ENCODE results near the gene ITGA6.

DNA sequence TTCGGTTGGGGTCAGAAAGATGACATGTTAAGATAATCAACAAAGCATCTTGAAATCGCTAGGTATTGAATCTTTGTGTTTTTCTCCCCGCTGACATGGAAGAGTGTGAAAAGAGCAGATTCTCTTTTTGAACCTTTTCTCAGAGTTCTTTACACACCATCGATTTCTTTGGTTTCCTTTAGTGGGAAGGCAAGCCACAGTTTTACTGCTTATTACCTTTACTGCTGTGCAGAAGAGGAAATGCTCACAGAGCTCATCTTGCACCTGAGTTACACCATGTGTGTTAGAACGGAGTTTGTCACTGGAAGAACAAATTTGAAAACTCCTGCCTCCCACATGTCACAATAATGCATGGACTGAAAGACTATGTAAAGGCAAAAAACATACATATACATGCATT, 83.2 kb downstream of the ITGA6 start:
- TF ChIP-seq, protein P1, sequence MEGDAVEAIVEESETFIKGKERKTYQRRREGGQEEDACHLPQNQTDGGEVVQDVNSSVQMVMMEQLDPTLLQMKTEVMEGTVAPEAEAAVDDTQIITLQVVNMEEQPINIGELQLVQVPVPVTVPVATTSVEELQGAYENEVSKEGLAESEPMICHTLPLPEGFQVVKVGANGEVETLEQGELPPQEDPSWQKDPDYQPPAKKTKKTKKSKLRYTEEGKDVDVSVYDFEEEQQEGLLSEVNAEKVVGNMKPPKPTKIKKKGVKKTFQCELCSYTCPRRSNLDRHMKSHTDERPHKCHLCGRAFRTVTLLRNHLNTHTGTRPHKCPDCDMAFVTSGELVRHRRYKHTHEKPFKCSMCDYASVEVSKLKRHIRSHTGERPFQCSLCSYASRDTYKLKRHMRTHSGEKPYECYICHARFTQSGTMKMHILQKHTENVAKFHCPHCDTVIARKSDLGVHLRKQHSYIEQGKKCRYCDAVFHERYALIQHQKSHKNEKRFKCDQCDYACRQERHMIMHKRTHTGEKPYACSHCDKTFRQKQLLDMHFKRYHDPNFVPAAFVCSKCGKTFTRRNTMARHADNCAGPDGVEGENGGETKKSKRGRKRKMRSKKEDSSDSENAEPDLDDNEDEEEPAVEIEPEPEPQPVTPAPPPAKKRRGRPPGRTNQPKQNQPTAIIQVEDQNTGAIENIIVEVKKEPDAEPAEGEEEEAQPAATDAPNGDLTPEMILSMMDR (conservative IDR thresholded peaks at IDR 0.05 in 1 of 2, IDR thresholded peaks at IDR 0.05 in 1 of 2; ENCODE audit: extremely low read depth in 1 of 2, insufficient read depth in 1 of 2, low read depth in 1 of 2, low read length in 2 of 2): no peak
- no peak for TF ChIP-seq EZH2 (IDR thresholded peaks at IDR 0.05; ENCODE audit: borderline replicate concordance, low read length)
